ENCODE data around the gene TMEM167A. TPM values are rescaled to one million over a fixed set of nuclear protein-coding genes. Genes with fewer than 3 reads are reported as not detected.

Gene TMEM167A
- total RNA-seq, 1 donor from 2014 or later, result 89.9 TPM

GRCh38 chr5:83118471-83118870 is 41.3 kb upstream of the TMEM167A start:
- no peaks in the 10 kb centered on the region for H3K4me1 ChIP-seq
- no peak overlapping the region for H3K4me3 ChIP-seq
- no peak for TF ChIP-seq CTCF (IDR thresholded peaks at IDR 0.05)
- intact Hi-C loops (cut with DNase I), result no loop called here
- peaks cover 7% of the 10 kb centered on the region for H3K9me3 ChIP-seq
- no peak for ATAC-seq
- DNase-seq, result no peak
- no peaks in the 10 kb centered on the region for H3K36me3 ChIP-seq
- no peaks in the 10 kb centered on the region for H3K27me3 ChIP-seq (ENCODE audit: low read depth)
- no peak overlapping the region for H3K27ac ChIP-seq

- no peaks in the 10 kb centered on the region for H3K36me3 ChIP-seq
- H3K4me3 ChIP-seq, result no peak overlapping the region
- intact Hi-C loops (cut with DNase I), result no loop called here
- no peak for DNase-seq
- no peak overlapping the region for H3K27ac ChIP-seq
- no peaks in the 10 kb centered on the region for H3K27me3 ChIP-seq (ENCODE audit: low read depth)
- no peak for TF ChIP-seq CTCF (IDR thresholded peaks at IDR 0.05)
- peaks cover 7% of the 10 kb centered on the region for H3K9me3 ChIP-seq
- H3K4me1 ChIP-seq, result no peaks in the 10 kb centered on the region
- no peak for ATAC-seq
Measured at GRCh38 chr5:83115816-83116215, 38.6 kb upstream of the TMEM167A start.

- Histone ChIP-seq H3K27ac (no peak overlapping the region), H3K36me3 (no peaks in the 10 kb centered on the region), H3K4me3 (no peak overlapping the region), H3K9me3 (no peaks in the 10 kb centered on the region), H3K4me1 (no peaks in the 10 kb centered on the region), H3K27me3 (ENCODE audit: low read depth) (no peaks in the 10 kb centered on the region)
- DNase-seq (no peak), ATAC-seq (no peak)
- intact Hi-C loops (cut with DNase I), result no loop called here
- no peak for TF ChIP-seq CTCF (IDR thresholded peaks at IDR 0.05)
Measured at GRCh38 chr5:83109380-83109779, 32.2 kb upstream of the TMEM167A start.

- intact Hi-C loops (cut with DNase I), result no loop called here
- H3K27me3 ChIP-seq (ENCODE audit: low read depth), result no peaks in the 10 kb centered on the region
- no peaks in the 10 kb centered on the region for H3K9me3 ChIP-seq
- no peak overlapping the region for H3K27ac ChIP-seq
- ATAC-seq, result no peak
- DNase-seq, result no peak
- H3K4me3 ChIP-seq, result no peak overlapping the region
- no peaks in the 10 kb centered on the region for H3K4me1 ChIP-seq
- no peak for TF ChIP-seq CTCF (IDR thresholded peaks at IDR 0.05)
- H3K36me3 ChIP-seq, result no peaks in the 10 kb centered on the region
Measured at GRCh38 chr5:83107692-83108420, 30.7 kb upstream of the TMEM167A start.

- no peaks in the 10 kb centered on the region for H3K36me3 ChIP-seq
Measured at GRCh38 chr5:83104021-83104420, 26.8 kb upstream of the TMEM167A start.

More at GRCh38 chr5:83104021-83104420, 26.8 kb upstream of the TMEM167A start:
- Histone ChIP-seq H3K9me3 (no peaks in the 10 kb centered on the region), H3K4me3 (no peak overlapping the region), H3K27ac (no peak overlapping the region), H3K4me1 (no peaks in the 10 kb centered on the region), H3K27me3 (ENCODE audit: low read depth) (no peaks in the 10 kb centered on the region)
- ATAC-seq, result no peak
- intact Hi-C loops (cut with DNase I), result no loop called here
- no peak for DNase-seq
- no peak for TF ChIP-seq CTCF (IDR thresholded peaks at IDR 0.05)
